K562 (cell line): ENCODE measurements around the gene ARHGEF33. TPM values are rescaled to one million over a fixed set of nuclear protein-coding genes. Genes with fewer than 3 reads are reported as not detected.
A peak's percentile ranks its signal among the peaks of the same experiment; 100 is the strongest.

Experiments used
- ATAC-seq: fragments of 200-7000 bp; cut with Tn5 transposase; 3 replicates; pipeline ENCODE4 v1.9.1; 2020; ENCODE audit warnings: moderate library complexity
- BruUV-seq: library from RNA; stranded (reverse); fragments of 400-500 nt; replicated peaks from 2 replicates; lab custom pipeline; 2021; lab: Mats Ljungman, UMichigan
- CTCF ChIA-PET: fragments of 300-600 bp; formaldehyde crosslinking; extraction: SDS; loops from one replicate; lab custom pipeline; 2021; ENCODE audit warnings: low intra/inter-chr PET ratio; lab: Yijun Ruan, JAX
- POLR2A ChIA-PET: fragments of 300-600, 350-650 bp; sonication (Branson Sonifier 250); formaldehyde crosslinking; extraction: SDS; loops from one replicate; lab custom pipeline; 2021; ENCODE audit warnings: antibody characterized with exemption, inconsistent platforms; lab: Yijun Ruan, JAX
- DNase-seq, 4 experiments: peaks; one replicate each; pipeline versions ENCODE4 v3.0.0 to v3.0.0-alpha.2; 2011 to 2018; ENCODE audit warnings: low spot score in 3 of 4, mixed read lengths in 3 of 4; ENCODE audit errors: extremely low read depth in 1 of 4
- FAIRE-seq: peaks from 2 replicates; lab custom pipeline; 2011; peaks lifted over from hg19 to GRCh38; lab: Jason Lieb, UNC
- H2AFZ ChIP-seq: 2 replicates; pipeline ENCODE4 v1.6.0; 2011; ENCODE audit warnings: low read depth, low read length, control low read depth, inconsistent platforms
- H3K27ac ChIP-seq: fragments of 200-600 bp; 3 replicates; pipeline ENCODE4 v1.8.0; 2011; ENCODE audit warnings: low read depth, mild to moderate bottlenecking, control low read depth, inconsistent platforms, low read length, moderate library complexity, mixed read lengths; ENCODE audit errors: extremely low read depth
- H3K27me3 ChIP-seq, 2 experiments: fragments of 300-600 bp in 1 of 2; 2 replicates in 1 of 2; 3 replicates in 1 of 2; pipeline versions ENCODE4 v1.6.0 to v1.8.0; 2011; ENCODE audit warnings: inconsistent platforms in 2 of 2, low read length in 2 of 2, mild to moderate bottlenecking in 1 of 2, mixed read lengths in 1 of 2, moderate library complexity in 1 of 2; ENCODE audit not compliant: control insufficient read depth in 2 of 2, insufficient read depth in 2 of 2
- H3K36me3 ChIP-seq: fragments of 300-600 bp; 3 replicates; pipeline ENCODE4 v1.8.0; 2011; ENCODE audit warnings: mild to moderate bottlenecking, low read length, inconsistent platforms; ENCODE audit not compliant: control insufficient read depth, insufficient read depth
- H3K4me1 ChIP-seq, 2 experiments: fragments of 200-600 bp in 1 of 2; replicated peaks in 1 of 2; 2 replicates in 1 of 2; 3 replicates in 1 of 2; pipeline versions ENCODE4 v1.5.1 to v1.8.0; 2011; ENCODE audit warnings: inconsistent platforms in 2 of 2, low read length in 2 of 2, mild to moderate bottlenecking in 1 of 2, mixed read lengths in 1 of 2, moderate library complexity in 1 of 2; ENCODE audit not compliant: control insufficient read depth in 2 of 2, insufficient read depth in 2 of 2
- H3K4me2 ChIP-seq: 2 replicates; pipeline ENCODE4 v1.6.1; 2011; ENCODE audit warnings: low read length, control low read depth, inconsistent platforms, mixed read lengths; ENCODE audit not compliant: insufficient read depth
- H3K4me3 ChIP-seq: fragments of 200-600 bp; sonication (generic), shearing (Covaris generic); 2 replicates; pipeline ENCODE4 v1.5.1; 2016; ENCODE audit warnings: control low read depth, inconsistent platforms
- H3K79me2 ChIP-seq: fragments of 200-600 bp; 3 replicates; pipeline ENCODE4 v1.8.0; 2011; ENCODE audit warnings: low read length, inconsistent platforms; ENCODE audit not compliant: control insufficient read depth, insufficient read depth
- H3K9ac ChIP-seq, 2 experiments: 2 replicates each; pipeline versions ENCODE4 v1.6.0 to v1.6.1; 2011; ENCODE audit warnings: low read depth in 2 of 2, low read length in 2 of 2, control low read depth in 1 of 2, inconsistent platforms in 1 of 2, mild to moderate bottlenecking in 1 of 2, mixed read lengths in 1 of 2; ENCODE audit not compliant: insufficient read depth in 1 of 2
- H3K9me1 ChIP-seq: one replicate; pipeline ENCODE4 v1.6.0; 2011; ENCODE audit warnings: inconsistent platforms, mild to moderate bottlenecking, low read length, moderate library complexity; ENCODE audit not compliant: control insufficient read depth, insufficient read depth
- H3K9me3 ChIP-seq: replicated peaks from 2 replicates; pipeline ENCODE4 v1.5.1; 2011; ENCODE audit warnings: low read depth, low read length, inconsistent platforms; ENCODE audit not compliant: control insufficient read depth, insufficient read depth
- H4K20me1 ChIP-seq: replicated peaks from 2 replicates; pipeline ENCODE4 v1.6.1; 2011; ENCODE audit warnings: low read length, inconsistent platforms, mixed read lengths; ENCODE audit not compliant: control insufficient read depth, insufficient read depth
- C11orf30 ChIP-seq: fragments of 450-650 bp; IDR thresholded peaks from 2 replicates; pipeline ENCODE4 v1.6.1; 2016; ENCODE audit warnings: low read depth, mild to moderate bottlenecking
- CREB5 ChIP-seq: fragments of 250-450 bp; sonication (Bioruptor Pico); IDR thresholded peaks from 2 replicates; pipeline ENCODE4 v1.5.0; 2020; ENCODE audit warnings: mild to moderate bottlenecking
- PREB ChIP-seq: sonication (generic); formaldehyde crosslinking; IDR thresholded peaks from 2 replicates; pipeline ENCODE4 v1.8.1; 2023; ENCODE audit warnings: mild to moderate bottlenecking, missing genetic modification reagents
- U2AF2 ChIP-seq: fragments of 200-400 bp; formaldehyde crosslinking; optimal IDR thresholded peaks from 2 replicates; pipeline ENCODE3; 2017; ENCODE audit warnings: low read depth, mild to moderate bottlenecking, low read length
- ZNF316 ChIP-seq: fragments of 450-650 bp; IDR thresholded peaks from 2 replicates; pipeline ENCODE4 v1.6.1; 2016
- WGBS: fragments of 100-300 bp; shearing (Covaris generic); methylation state at CpG from one replicate; pipeline ENCODE4 v1.1.6; 2016; ENCODE audit warnings: low coverage, mixed read lengths; ENCODE audit not compliant: insufficient coverage; ENCODE audit errors: missing lambda C conversion rate; 5-methylcytosine and 5-hydroxymethylcytosine counted together
- in situ Hi-C: fragments of 300-500 bp; cut with MboI; formaldehyde crosslinking; loops from 4 replicates; pipeline ENCODE4 v1.15.0; 2018; ENCODE audit warnings: inconsistent platforms, mixed read lengths
- intact Hi-C: fragments of 100-400 bp; cut with micrococcal nuclease; formaldehyde crosslinking; loops from 2 replicates; pipeline ENCODE4 v1.14.2; 2022
- polyA plus RNA-seq, 8 experiments: library from polyadenylated mRNA; depleted of rRNA in 4 of 8; stranded (reverse) in 5 of 8; unstranded in 3 of 8; fragments of >200 nt; fragmentation: Nextera tagmentation in 2 of 8; fragmentation: Illumina TruSeq in 1 of 8; extraction: Ambion mirVana in 2 of 8; extraction: Trizol in 1 of 8; gene quantifications; 2 replicates each; pipeline versions ENCODE4 v1.2.1 to v1.2.3, GENCODE V29; 2011 to 2014; ENCODE audit warnings: inconsistent platforms in 1 of 8, missing spikeins in 1 of 8
- total RNA-seq, 7 experiments: library from RNA; depleted of rRNA in 6 of 7; stranded (reverse); fragments of >200 nt in 6 of 7; fragmentation: Illumina TruSeq in 2 of 7; extraction: Trizol in 2 of 7; gene quantifications; 2 replicates each; pipeline versions ENCODE4 v1.2.1 to v1.2.3, GENCODE V29; 2011 to 2021; ENCODE audit warnings: low replicate concordance in 1 of 7

The ARHGEF33 gene
- total and polyA plus RNA-seq, 9 of the 15 experiments (the other 6 are each of a cell fraction or from before 2014, with no cell fraction given): 0.01 to 0.08 (median 0.03) TPM; not detected in 5

- H2AFZ ChIP-seq: no peak overlapping the region
- TF ChIP-seq U2AF2 (no peak), C11orf30 (peak; percentile 42; the same call in 1 of the 2 replicates), ZNF316 (peak; percentile 49; the same call in 1 of the 2 replicates), PREB (CRISPR knock-in tag) (no peak), CREB5 (no peak)
- ChIA-PET POLR2A (no interaction called here), CTCF (no interaction called here)
- no peaks in the 10 kb centered on the region for H3K4me1 ChIP-seq
- no peak overlapping the region for H3K4me2 ChIP-seq
- no peaks in the 10 kb centered on the region for H3K27me3 ChIP-seq
- ATAC-seq: no peak
- in situ Hi-C loops (no loop called here), intact Hi-C loops (no loop called here)
- no peaks in the 10 kb centered on the region for H4K20me1 ChIP-seq
- H3K9me3 ChIP-seq: no peaks in the 10 kb centered on the region
- no peaks in the 10 kb centered on the region for H3K9me1 ChIP-seq
- no peak for FAIRE-seq
- BruUV-seq: no TSS peak
- H3K27ac ChIP-seq: no peak overlapping the region
- H3K9ac ChIP-seq: no peak overlapping the region
- no peak overlapping the region for H3K4me3 ChIP-seq
- no peaks in the 10 kb centered on the region for H3K79me2 ChIP-seq
- WGBS: 85% methylated on average over 6 of the region's 6 CpGs
- DNase-seq: no peak
- H3K36me3 ChIP-seq: peaks cover 25% of the 10 kb centered on the region
Observed at GRCh38 chr2:39022642-39023235, 133.1 kb downstream of the ARHGEF33 start.
